ENCODE results near the gene GUK1.
"Not testable (repeated sequence)": the region's sequence is repeated elsewhere in the genome, so short reads cannot be mapped to it uniquely, and the experiment has no call there.

Gene GUK1

DNA sequence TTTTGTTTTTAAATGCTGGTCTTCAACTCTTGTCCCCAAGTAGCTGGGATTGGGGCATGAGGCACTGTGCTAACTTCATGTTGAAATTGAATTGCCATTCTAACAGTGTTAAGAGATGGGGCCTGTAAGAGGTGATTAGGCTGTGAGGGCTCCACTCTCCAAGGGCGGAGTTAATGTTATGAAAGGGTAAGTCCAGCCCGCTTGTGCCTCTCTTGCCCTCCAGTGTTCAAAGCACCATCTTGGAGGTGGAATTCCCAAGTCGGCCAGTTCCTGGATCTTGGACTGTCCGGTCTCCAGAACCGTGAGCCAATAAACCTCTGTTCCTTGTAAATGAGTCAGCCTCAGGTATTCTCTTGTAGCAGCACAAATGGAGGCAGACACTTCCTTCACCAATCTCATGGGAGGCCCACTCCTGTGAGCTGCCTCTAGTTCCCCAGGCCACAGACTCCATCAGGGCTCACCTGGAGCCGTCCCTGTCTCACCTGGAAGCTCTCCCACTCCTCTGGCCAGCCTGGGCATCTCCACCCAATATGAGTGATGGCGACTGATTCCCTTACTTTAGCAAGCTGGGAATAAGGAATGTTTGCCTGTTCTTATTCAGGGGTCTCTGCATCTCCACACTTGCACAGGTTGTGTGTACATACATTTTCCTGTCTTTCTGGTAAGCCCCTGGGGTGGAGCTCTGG, 41.0 kb downstream of the GUK1 start:
- TF ChIP-seq, protein P1, sequence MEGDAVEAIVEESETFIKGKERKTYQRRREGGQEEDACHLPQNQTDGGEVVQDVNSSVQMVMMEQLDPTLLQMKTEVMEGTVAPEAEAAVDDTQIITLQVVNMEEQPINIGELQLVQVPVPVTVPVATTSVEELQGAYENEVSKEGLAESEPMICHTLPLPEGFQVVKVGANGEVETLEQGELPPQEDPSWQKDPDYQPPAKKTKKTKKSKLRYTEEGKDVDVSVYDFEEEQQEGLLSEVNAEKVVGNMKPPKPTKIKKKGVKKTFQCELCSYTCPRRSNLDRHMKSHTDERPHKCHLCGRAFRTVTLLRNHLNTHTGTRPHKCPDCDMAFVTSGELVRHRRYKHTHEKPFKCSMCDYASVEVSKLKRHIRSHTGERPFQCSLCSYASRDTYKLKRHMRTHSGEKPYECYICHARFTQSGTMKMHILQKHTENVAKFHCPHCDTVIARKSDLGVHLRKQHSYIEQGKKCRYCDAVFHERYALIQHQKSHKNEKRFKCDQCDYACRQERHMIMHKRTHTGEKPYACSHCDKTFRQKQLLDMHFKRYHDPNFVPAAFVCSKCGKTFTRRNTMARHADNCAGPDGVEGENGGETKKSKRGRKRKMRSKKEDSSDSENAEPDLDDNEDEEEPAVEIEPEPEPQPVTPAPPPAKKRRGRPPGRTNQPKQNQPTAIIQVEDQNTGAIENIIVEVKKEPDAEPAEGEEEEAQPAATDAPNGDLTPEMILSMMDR (IDR thresholded peaks at IDR 0.05; ENCODE audit: control extremely low read depth, extremely low read depth, low read depth, missing control alignments), result no peak
- no peak for DNase-seq (ENCODE audit: extremely low spot score)
- CTCF ChIA-PET, result interaction anchor here (1.1 to 1.2 kb wide), 2 partner anchors 33 to 181 kb away, joined by 3 to 4 read pairs; no protein-coding TSS in a partner anchor
- POLR2A ChIA-PET, result interaction anchor here (0.6 kb wide), 1 partner anchor 14 kb away, joined by 4 read pairs; no protein-coding TSS in a partner anchor

DNA sequence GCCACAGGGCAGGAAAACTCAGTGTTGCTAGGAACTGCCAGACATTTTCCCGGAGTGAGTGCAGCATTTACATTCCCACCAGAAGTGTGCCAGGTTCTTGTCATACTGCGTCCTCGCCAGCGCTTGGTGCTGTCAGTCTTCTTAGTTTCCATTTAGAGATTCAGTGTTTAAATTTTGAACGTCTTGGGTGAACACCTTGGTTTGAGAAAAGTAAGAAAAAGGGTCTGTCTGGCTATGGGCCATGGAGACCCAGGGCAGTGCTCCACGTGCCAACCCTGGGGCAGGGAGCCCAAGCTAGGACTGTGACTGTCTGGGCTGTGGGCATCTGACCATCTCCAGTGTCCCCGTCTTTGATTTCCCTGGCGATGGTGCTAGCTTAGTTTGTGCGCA, 41.6 kb downstream of the GUK1 start:
- POLR2A ChIA-PET, result interaction anchor here (0.6 kb wide), 1 partner anchor 14 kb away, joined by 4 read pairs; no protein-coding TSS in a partner anchor
- DNase-seq (ENCODE audit: extremely low spot score), result no peak
- CTCF ChIA-PET, result interaction anchor here (1.1 kb wide), 1 partner anchor 32 kb away, joined by 4 read pairs; no protein-coding TSS in a partner anchor
- TF ChIP-seq, protein P1 (IDR thresholded peaks at IDR 0.05; ENCODE audit: control extremely low read depth, extremely low read depth, low read depth, missing control alignments), result no peak

DNA sequence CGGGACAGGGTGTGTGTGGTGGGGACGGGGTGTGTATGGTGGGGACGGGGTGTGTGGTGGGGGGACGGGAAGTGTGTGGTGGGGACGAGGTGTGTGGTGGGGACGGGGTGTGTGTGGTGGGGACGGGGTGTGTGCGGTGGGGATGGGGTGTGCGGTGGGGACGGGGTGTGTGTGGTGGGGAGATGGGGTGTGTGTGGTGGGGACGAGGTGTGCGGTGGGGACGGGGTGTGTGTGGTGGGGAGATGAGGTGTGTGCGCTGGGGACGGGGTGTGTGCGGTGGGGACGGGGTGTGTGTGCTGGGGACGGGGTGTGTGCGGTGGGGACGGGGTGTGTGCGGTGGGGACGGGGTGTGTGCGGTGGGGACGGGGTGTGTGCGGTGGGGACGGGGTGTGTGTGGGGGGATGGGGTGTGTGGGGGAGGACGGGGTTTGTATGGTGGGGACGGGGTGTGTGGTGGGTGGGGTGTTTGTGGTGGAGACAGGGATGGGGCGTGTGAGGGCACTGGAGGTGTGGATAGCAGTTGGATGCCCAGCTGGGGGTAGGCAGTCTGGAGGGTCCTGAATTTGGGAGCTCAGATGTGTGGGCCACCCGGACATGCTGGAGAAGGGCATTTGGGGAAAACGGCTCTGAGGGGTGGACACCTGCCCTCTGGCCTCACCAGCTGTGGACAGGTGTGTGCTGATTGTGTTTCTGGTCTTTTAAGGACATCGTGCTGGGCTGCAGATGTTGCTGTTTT, 42.4 kb downstream of the GUK1 start:
- POLR2A ChIA-PET, result no interaction called here
- TF ChIP-seq, protein P1 (IDR thresholded peaks at IDR 0.05; ENCODE audit: control extremely low read depth, extremely low read depth, low read depth, missing control alignments), result no peak
- CTCF ChIA-PET, result interaction anchor here (1.1 kb wide), 1 partner anchor 31 kb away, joined by 4 read pairs; no protein-coding TSS in a partner anchor
- no peak for DNase-seq (ENCODE audit: extremely low spot score)

DNA sequence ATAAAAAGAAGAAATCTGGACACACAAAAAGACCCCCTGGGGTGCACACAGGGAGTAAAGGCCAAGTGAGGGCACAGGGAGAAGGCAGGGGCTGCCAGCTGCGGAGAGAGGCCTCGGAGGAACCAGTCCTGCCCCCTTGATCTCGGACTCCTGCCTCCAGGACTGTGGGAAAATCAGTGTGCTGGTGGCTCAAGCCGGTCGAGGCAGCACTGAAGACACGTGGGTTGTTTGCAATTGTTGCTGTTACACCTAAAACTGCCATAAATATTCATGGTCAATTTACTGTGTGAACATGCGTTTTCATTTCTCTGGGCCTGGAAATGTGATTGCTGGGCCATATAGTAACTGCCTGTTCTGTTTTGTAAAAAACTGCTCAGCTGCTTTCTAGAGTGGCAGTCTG, 44.1 kb downstream of the GUK1 start:
- DNase-seq (ENCODE audit: extremely low spot score), result no peak
- TF ChIP-seq, protein P1 (IDR thresholded peaks at IDR 0.05; ENCODE audit: control extremely low read depth, extremely low read depth, low read depth, missing control alignments), result no peak
- CTCF ChIA-PET, result no interaction called here
- POLR2A ChIA-PET, result no interaction called here

DNA sequence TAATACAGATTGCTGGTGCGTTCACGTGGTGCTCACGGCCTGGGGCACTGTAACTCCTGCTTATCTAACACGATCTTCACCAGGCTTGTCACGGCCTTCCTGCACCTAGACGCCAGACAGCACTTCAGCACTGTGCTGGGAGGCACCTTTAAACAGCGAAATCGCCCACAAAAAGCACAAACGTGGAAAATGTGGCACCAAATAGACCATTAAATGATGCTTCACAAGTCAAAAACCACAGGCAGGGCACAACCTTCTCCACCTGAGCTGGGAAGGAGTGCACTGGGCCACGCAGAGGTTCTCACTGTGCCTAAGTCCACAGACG, 45.5 kb downstream of the GUK1 start:
- CTCF ChIA-PET, result no interaction called here
- DNase-seq (ENCODE audit: extremely low spot score), result no peak
- TF ChIP-seq, protein P1 (IDR thresholded peaks at IDR 0.05; ENCODE audit: control extremely low read depth, extremely low read depth, low read depth, missing control alignments), result no peak
- POLR2A ChIA-PET, result no interaction called here

DNA sequence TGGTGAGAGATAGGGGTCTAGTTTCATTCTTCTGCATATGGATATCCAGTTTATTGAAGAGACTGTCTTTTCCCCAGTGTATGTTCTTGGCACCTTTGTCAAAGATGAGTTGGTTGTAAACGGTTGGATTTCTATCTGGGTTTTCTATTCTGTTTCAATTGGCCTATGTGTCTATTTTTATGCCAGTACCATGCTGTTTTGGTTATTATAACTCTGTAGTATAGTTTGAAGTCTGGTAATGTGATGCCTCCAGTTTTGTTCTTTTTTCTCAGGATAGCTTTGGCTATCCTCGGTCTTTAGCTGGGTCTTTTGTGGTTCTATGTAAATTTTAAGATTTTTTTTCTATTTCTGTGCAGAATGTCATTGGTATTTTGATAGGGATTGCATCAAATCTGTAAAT, 48.2 kb downstream of the GUK1 start:
- CTCF ChIA-PET, result interaction anchor here (1.4 to 1.6 kb wide), 2 partner anchors 9 to 13 kb away, joined by 3 to 4 read pairs; no protein-coding TSS in a partner anchor
- POLR2A ChIA-PET, result not testable (repeated sequence)

DNA sequence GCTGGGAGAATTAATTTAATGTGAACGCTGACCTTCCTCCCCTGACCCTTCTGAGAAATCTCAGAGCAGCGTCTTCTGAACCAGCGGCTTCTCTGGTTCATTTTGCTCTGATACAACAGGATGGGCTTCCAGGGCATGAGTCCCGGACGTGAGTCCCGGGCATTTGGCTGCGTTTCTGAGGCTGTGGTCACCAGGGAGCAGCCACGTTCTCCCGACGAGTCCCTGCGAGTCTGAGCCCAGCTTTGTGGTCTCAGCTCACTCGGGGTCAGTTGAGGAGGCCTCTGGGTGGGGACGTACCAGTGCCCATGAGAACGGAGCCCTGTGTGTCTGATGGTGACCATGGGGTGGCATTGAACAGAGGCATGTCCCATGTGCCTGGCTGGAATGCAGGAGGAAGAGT, 50.1 kb downstream of the GUK1 start:
- ChIA-PET POLR2A (no interaction called here), CTCF (interaction anchor here (1.4 kb wide), 1 partner anchor 59 kb away, joined by 4 read pairs; no protein-coding TSS in a partner anchor)
- no peak for DNase-seq (ENCODE audit: extremely low spot score)
- TF ChIP-seq, protein P1 (IDR thresholded peaks at IDR 0.05; ENCODE audit: control extremely low read depth, extremely low read depth, low read depth, missing control alignments), result no peak

More for the DNA sequence above, 48.2 kb downstream of the GUK1 start:
- not testable (repeated sequence) for DNase-seq (ENCODE audit: extremely low spot score)
